ENCODE results near the gene TMPRSS15.
A peak's percentile ranks its signal among the peaks of the same experiment; 100 is the strongest.

Gene TMPRSS15

GRCh38 chr21:18235545-18235944 lies 168.0 kb downstream of the TMPRSS15 start:
- no peak for DNase-seq

GRCh38 chr21:18228060-18228739 lies 175.4 kb downstream of the TMPRSS15 start:
- peak; percentile 33 for DNase-seq

DNA sequence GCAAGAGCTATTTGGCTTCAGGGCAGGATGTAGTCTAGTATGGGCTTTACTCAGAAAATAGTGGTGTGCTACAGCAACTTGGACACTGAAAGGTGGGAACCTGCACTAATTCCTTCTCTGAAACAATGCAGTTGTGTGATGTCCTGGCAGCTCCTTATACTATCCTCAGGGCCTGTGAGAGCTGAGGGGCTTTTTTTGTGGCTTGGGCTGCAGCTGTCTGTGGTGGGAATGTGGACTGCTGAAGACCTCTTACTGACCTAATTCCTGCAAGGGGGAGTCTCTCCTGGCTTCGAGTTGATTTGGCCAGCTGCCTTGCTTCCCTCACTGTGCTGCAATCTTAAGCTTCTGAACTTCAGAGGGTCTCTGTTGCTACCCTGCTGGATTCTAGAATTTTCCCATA lies 181.2 kb downstream of the TMPRSS15 start:
- DNase-seq = no peak

- DNase-seq = no peak
Measured at GRCh38 chr21:18220498-18220897, 183.1 kb downstream of the TMPRSS15 start.
